HepG2 (cell line): Measurements from ENCODE around the gene JOSD1. TPM values are rescaled to one million over a fixed set of nuclear protein-coding genes. Genes with fewer than 3 reads are reported as not detected.
A peak's percentile ranks its signal among the peaks of the same experiment; 100 is the strongest.

ENCODE experiments used
- ATAC-seq: fragments of 200-7000 bp; cut with Tn5 transposase; 3 replicates; pipeline ENCODE4 v1.9.1; 2020; ENCODE audit warnings: mild to moderate bottlenecking, moderate library complexity
- BruUV-seq: library from RNA; stranded (reverse); fragments of 400-500 nt; replicated peaks from 2 replicates; lab custom pipeline; 2021; lab: Mats Ljungman, UMichigan
- CTCF ChIA-PET: fragments of 300-600 bp; formaldehyde crosslinking; extraction: SDS; loops from one replicate; lab custom pipeline; 2021; ENCODE audit warnings: low total read pairs, inconsistent platforms, low intra/inter-chr PET ratio; lab: Yijun Ruan, JAX
- POLR2A ChIA-PET: fragments of 350-600 bp; sonication (Branson Sonifier 250); formaldehyde crosslinking; loops from one replicate; lab custom pipeline; 2020; ENCODE audit warnings: antibody characterized with exemption, inconsistent platforms; lab: Yijun Ruan, JAX
- DNase-seq: peaks from one replicate; pipeline ENCODE4 v3.0.0-alpha.2; 2015; ENCODE audit warnings: low spot score
- FAIRE-seq: peaks from 3 replicates; lab custom pipeline; 2011; peaks lifted over from hg19 to GRCh38; lab: Jason Lieb, UNC
- H2AFZ ChIP-seq: one replicate; pipeline ENCODE4 v1.6.1; 2011; ENCODE audit warnings: low read length, inconsistent platforms
- H3K27ac ChIP-seq: fragments of 300-600 bp; 3 replicates; pipeline ENCODE4 v1.8.0; 2011; ENCODE audit warnings: mixed run types, mild to moderate bottlenecking, mixed read lengths, low read length, inconsistent platforms; ENCODE audit not compliant: insufficient read depth; ENCODE audit errors: extremely low read length
- H3K27me3 ChIP-seq, 2 experiments: fragments of 200-600 bp in 1 of 2; 2 replicates in 1 of 2; 3 replicates in 1 of 2; pipeline versions ENCODE4 v1.6.0 to v1.8.0; 2011; ENCODE audit warnings: low read length in 2 of 2, mild to moderate bottlenecking in 2 of 2, moderate library complexity in 2 of 2, inconsistent platforms in 1 of 2; ENCODE audit not compliant: insufficient read depth in 2 of 2, control insufficient read depth in 1 of 2
- H3K36me3 ChIP-seq, 2 experiments: fragments of 200-600 bp in 1 of 2; replicated peaks in 1 of 2; 2 replicates in 1 of 2; 3 replicates in 1 of 2; pipeline versions ENCODE4 v1.5.1 to v1.8.0; 2011; ENCODE audit warnings: low read length in 2 of 2, inconsistent platforms in 1 of 2; ENCODE audit not compliant: insufficient read depth in 2 of 2, control insufficient read depth in 1 of 2
- H3K4me1 ChIP-seq: 2 replicates; pipeline ENCODE4 v1.5.1; 2012; ENCODE audit warnings: low read length, inconsistent platforms; ENCODE audit not compliant: insufficient read depth
- H3K4me2 ChIP-seq: 2 replicates; pipeline ENCODE4 v1.6.0; 2011; ENCODE audit warnings: low read depth, low read length, inconsistent platforms
- H3K4me3 ChIP-seq, 3 experiments: fragments of 200-600 bp in 1 of 3; sonication (generic), shearing (Covaris generic) in 1 of 3; replicated peaks in 1 of 3; 2 replicates each; pipeline ENCODE4 v1.5.1; 2011 to 2016; ENCODE audit warnings: low read length in 3 of 3, inconsistent platforms in 2 of 3, low read depth in 2 of 3, mild to moderate bottlenecking in 2 of 3, control low read depth in 1 of 3, mixed read lengths in 1 of 3; ENCODE audit not compliant: insufficient read depth in 1 of 3
- H3K79me2 ChIP-seq: one replicate; pipeline ENCODE4 v1.6.1; 2011; ENCODE audit warnings: low read length, inconsistent platforms; ENCODE audit not compliant: insufficient read depth
- H3K9ac ChIP-seq: 2 replicates; pipeline ENCODE4 v1.6.0; 2011; ENCODE audit warnings: mild to moderate bottlenecking, low read depth, low read length, inconsistent platforms; ENCODE audit not compliant: insufficient read depth
- H3K9me3 ChIP-seq: 2 replicates; pipeline ENCODE4 v1.5.1; 2012; ENCODE audit warnings: mild to moderate bottlenecking, low read length
- H4K20me1 ChIP-seq: 2 replicates; pipeline ENCODE4 v1.6.0; 2011; ENCODE audit warnings: inconsistent platforms, mild to moderate bottlenecking, low read length, moderate library complexity; ENCODE audit not compliant: insufficient read depth
- DRAP1 ChIP-seq: IDR thresholded peaks from 2 replicates; pipeline ENCODE4 v1.6.1; 2016; ENCODE audit warnings: missing genetic modification reagents, missing compliant biosample characterization
- HOXA3 ChIP-seq: sonication (generic); formaldehyde crosslinking; IDR thresholded peaks from 2 replicates; pipeline ENCODE4 v1.5.0; 2020; ENCODE audit warnings: missing genetic modification reagents
- KDM5B ChIP-seq: sonication (generic); formaldehyde crosslinking; IDR thresholded peaks from 2 replicates; pipeline ENCODE4 v1.4.0; 2020; ENCODE audit warnings: missing genetic modification reagents, mild to moderate bottlenecking, borderline replicate concordance
- MBD4 ChIP-seq: IDR thresholded peaks from 2 replicates; pipeline ENCODE4 v1.6.1; 2012; ENCODE audit warnings: low read length, inconsistent platforms, borderline replicate concordance
- PCBP1 ChIP-seq: fragments of 200-400 bp; formaldehyde crosslinking; IDR thresholded peaks from 2 replicates; pipeline ENCODE4 v1.6.1; 2017; ENCODE audit warnings: mild to moderate bottlenecking, low read depth, low read length, borderline replicate concordance
- POLR2G ChIP-seq: fragments of 200-400 bp; formaldehyde crosslinking; IDR thresholded peaks from 2 replicates; pipeline ENCODE4 v1.6.1; 2018; ENCODE audit warnings: mild to moderate bottlenecking, low read depth, low read length, moderate library complexity
- RBFOX2 ChIP-seq: fragments of 200-400 bp; formaldehyde crosslinking; IDR thresholded peaks from 2 replicates; pipeline ENCODE4 v1.6.1; 2017; ENCODE audit warnings: low read depth, mild to moderate bottlenecking, low read length
- SAP130 ChIP-seq: IDR thresholded peaks from 2 replicates; pipeline ENCODE4 v1.6.1; 2016; ENCODE audit warnings: low read depth
- TRIM22 ChIP-seq: fragments of 450-650 bp; IDR thresholded peaks from 2 replicates; pipeline ENCODE4 v1.6.1; 2017
- UBTF ChIP-seq: sonication (generic); formaldehyde crosslinking; IDR thresholded peaks from 2 replicates; pipeline ENCODE4 v1.4.0; 2020; ENCODE audit warnings: mild to moderate bottlenecking, missing genetic modification reagents
- ZBTB26 ChIP-seq: IDR thresholded peaks from 2 replicates; pipeline ENCODE4 v1.6.1; 2016; ENCODE audit warnings: missing compliant biosample characterization, missing genetic modification reagents, borderline replicate concordance
- ZMAT3 ChIP-seq: sonication (generic); formaldehyde crosslinking; conservative IDR thresholded peaks from 2 replicates; pipeline ENCODE4 v1.7.0; 2021; ENCODE audit warnings: missing genetic modification reagents
- ZNF883 ChIP-seq: sonication (generic); formaldehyde crosslinking; IDR thresholded peaks from 2 replicates; pipeline ENCODE4 v1.5.1; 2020; ENCODE audit warnings: mild to moderate bottlenecking, missing genetic modification reagents; ENCODE audit errors: not compliant biosample characterization
- ZSCAN21 ChIP-seq: sonication (generic); formaldehyde crosslinking; IDR thresholded peaks from 2 replicates; pipeline ENCODE4 v1.8.0; 2022; ENCODE audit warnings: mild to moderate bottlenecking, missing genetic modification reagents, moderate library complexity, borderline replicate concordance
- ZSCAN9 ChIP-seq: IDR thresholded peaks from 2 replicates; pipeline ENCODE4 v1.6.1; 2016; ENCODE audit warnings: borderline replicate concordance
- WGBS: methylation state at CpG from one replicate; pipeline ENCODE4 v1.1.6; 2017; ENCODE audit warnings: low lambda C conversion rate; 5-methylcytosine and 5-hydroxymethylcytosine counted together
- in situ Hi-C: cut with HindIII; loops from 2 replicates; pipeline ENCODE4 v1.10.0; 2017; ENCODE audit warnings: low pct_unique_long_range_greater_than_20kb; ENCODE audit not compliant: extremely low pct_ligation_motif_present
- intact Hi-C: fragments of 100-400 bp; cut with micrococcal nuclease; formaldehyde crosslinking; loops from one replicate; pipeline ENCODE4 v1.10.0; 2022; ENCODE audit not compliant: unreplicated experiment
- polyA plus RNA-seq, 8 experiments: library from polyadenylated mRNA; depleted of rRNA in 3 of 8; stranded (reverse) in 7 of 8; unstranded in 1 of 8; fragments of >200 nt; fragmentation: Illumina TruSeq in 4 of 8; extraction: Trizol in 4 of 8; gene quantifications; 2 replicates each; pipeline versions ENCODE4 v1.2.1 to v1.2.3, GENCODE V29; 2011 to 2016; ENCODE audit warnings: low read depth in 4 of 8, missing spikeins in 1 of 8, mixed read lengths in 1 of 8; ENCODE audit not compliant: insufficient read depth in 1 of 8
- total RNA-seq, 5 experiments: library from RNA; depleted of rRNA; stranded (reverse); fragments of >200 nt; fragmentation: Illumina TruSeq; extraction: Trizol; gene quantifications; 2 replicates each; pipeline ENCODE4 v1.2.3, GENCODE V29; 2016; ENCODE audit warnings: low read depth in 1 of 5

JOSD1 gene
- total and polyA plus RNA-seq, 2 of the 13 experiments (the other 11 are each of a cell fraction or from before 2014, with no cell fraction given), result 31.7 to 38.4 TPM

GRCh38 chr22:38697425-38698089 lies 3.2 kb downstream of the JOSD1 start:
- H3K27ac ChIP-seq, result peak overlapping the region; percentile 62
- FAIRE-seq (no peak), DNase-seq (peak; percentile 54), ATAC-seq (peak; percentile 51)
- no peaks in the 10 kb centered on the region for H3K9me3 ChIP-seq
- in situ Hi-C loops, result no loop called here
- H3K4me3 ChIP-seq, result peak overlapping the region; percentile 53 to 98 (median 77)
- H3K27me3 ChIP-seq, result no peaks in the 10 kb centered on the region; a peak in 1 of 5 replicates
- H3K9ac ChIP-seq, result peak overlapping the region; percentile 46
- ChIA-PET POLR2A (interaction anchor here (0.5 to 9.9 kb wide), 7 partner anchors 9 to 863 kb away, joined by 3 to 102 read pairs (median 4); partner anchors contain the start of genes GTPBP1, RPL3 and TOMM22), CTCF (no interaction called here)
- H3K79me2 ChIP-seq, result peaks cover 59% of the 10 kb centered on the region
- no peak overlapping the region for H2AFZ ChIP-seq
- no peaks in the 10 kb centered on the region; a peak in 1 of 5 replicates for H3K36me3 ChIP-seq
- intact Hi-C loops, result no loop called here
- H3K4me2 ChIP-seq, result peak overlapping the region; percentile 76
- no TSS peak for BruUV-seq
- no peak for TF ChIP-seq RBFOX2
- peak; percentile 88 for TF ChIP-seq ZSCAN21
- 0 out of 2 replicates have a peak, but pooled peaks have one; percentile 4 for TF ChIP-seq DRAP1 (CRISPR knock-in tag)
- TF ChIP-seq UBTF (CRISPR knock-in tag), result 0 out of 2 replicates have a peak, but pooled peaks have one; percentile 33
- 0 out of 2 replicates have a peak, but pooled peaks have one; percentile 24 for TF ChIP-seq ZMAT3 (CRISPR knock-in tag)
- TF ChIP-seq ZBTB26 (CRISPR knock-in tag), result peak; percentile 78; the same call in 1 of the 2 replicates
- no peak for TF ChIP-seq KDM5B (CRISPR knock-in tag)
- no peak for TF ChIP-seq TRIM22
- no peak for TF ChIP-seq HOXA3
- TF ChIP-seq PCBP1, result no peak
- no peak for TF ChIP-seq ZNF883 (CRISPR knock-in tag)
- TF ChIP-seq ZSCAN9 (CRISPR knock-in tag), result 0 out of 2 replicates have a peak, but pooled peaks have one; percentile 29
- 0 out of 2 replicates have a peak, but pooled peaks have one; percentile 15 for TF ChIP-seq SAP130 (CRISPR knock-in tag)
- peak; percentile 25; the same call in 1 of the 2 replicates for TF ChIP-seq POLR2G
- TF ChIP-seq MBD4, result 0 out of 2 replicates have a peak, but pooled peaks have one; percentile 5
- H3K4me1 ChIP-seq, result peaks cover 75% of the 10 kb centered on the region
- 29% methylated on average over 8 of the region's 8 CpGs for WGBS
- H4K20me1 ChIP-seq, result peaks cover 5% of the 10 kb centered on the region; the same call in 1 of the 2 replicates
